Sigmoid colon (tissue), 4 donors: ENCODE data around the gene KYNU.

Experiments
- CTCF ChIP-seq, 4 experiments: fragments of 450-650 bp in 3 of 4; fragments of 200-600 bp in 1 of 4; IDR thresholded peaks; one replicate each; pipeline ENCODE4 v1.5.1; 2016 to 2019; ENCODE audit warnings: antibody characterized with exemption in 4 of 4, mild to moderate bottlenecking in 3 of 4, moderate library complexity in 2 of 4
- POLR2A ChIP-seq, 2 donors: fragments of 450-650 bp; IDR thresholded peaks; one replicate each; pipeline ENCODE4 v1.6.1; 2016; ENCODE audit warnings: antibody characterized with exemption in 2 of 2, mild to moderate bottlenecking in 2 of 2, moderate library complexity in 2 of 2
- POLR2AphosphoS5 ChIP-seq, 4 donors: sonication (generic); formaldehyde crosslinking; IDR thresholded peaks; one replicate each; pipeline ENCODE4 v1.6.1; 2017; ENCODE audit warnings: antibody characterized with exemption in 4 of 4

GRCh38 chr2:143075711-143076110 is 198.2 kb downstream of the KYNU start:
- no peak for TF ChIP-seq CTCF (IDR thresholded peaks at IDR 0.05)
- TF ChIP-seq POLR2A (IDR thresholded peaks at IDR 0.05): no peak
- TF ChIP-seq POLR2AphosphoS5 (IDR thresholded peaks at IDR 0.05): no peak
